MM.1S (cell line): Measurements from ENCODE around the gene TOM1.

Source experiments
- DNase-seq: peaks from one replicate; pipeline ENCODE4 v3.0.0-alpha.2; 2015
- H2AFZ ChIP-seq: fragments of 300-600 bp; sonication (generic); 2 replicates; pipeline ENCODE4 v1.6.0; 2016; ENCODE audit warnings: antibody characterized with exemption, low read length
- H3F3A ChIP-seq: fragments of 300-600 bp; sonication (generic); 2 replicates; pipeline ENCODE4 v1.6.1; 2016; ENCODE audit warnings: mild to moderate bottlenecking, antibody characterized with exemption, low read length, moderate library complexity, mixed read lengths; ENCODE audit not compliant: insufficient read depth
- H3K27ac ChIP-seq: fragments of 300-600 bp; sonication (generic); 2 replicates; pipeline ENCODE4 v1.5.1; 2016; ENCODE audit warnings: mild to moderate bottlenecking, low read length
- H3K27me3 ChIP-seq: fragments of 300-600 bp; sonication (generic); replicated peaks from 2 replicates; pipeline ENCODE4 v1.6.0; 2016; ENCODE audit warnings: low read length; ENCODE audit not compliant: insufficient read depth
- H3K36me3 ChIP-seq: fragments of 300-600 bp; sonication (generic); replicated peaks from 2 replicates; pipeline ENCODE4 v1.6.1; 2016; ENCODE audit warnings: mild to moderate bottlenecking, low read length, mixed read lengths; ENCODE audit not compliant: insufficient read depth
- H3K4me1 ChIP-seq: fragments of 300-600 bp; sonication (generic); 2 replicates; pipeline ENCODE4 v1.6.1; 2016; ENCODE audit warnings: low read length, mixed read lengths
- H3K4me2 ChIP-seq: fragments of 300-600 bp; sonication (generic); 2 replicates; pipeline ENCODE4 v1.6.0; 2016; ENCODE audit warnings: low read depth, low read length
- H3K4me3 ChIP-seq: fragments of 300-600 bp; sonication (generic); 2 replicates; pipeline ENCODE4 v1.5.1; 2016; ENCODE audit warnings: low read length, mixed read lengths
- H3K79me2 ChIP-seq: fragments of 300-600 bp; sonication (generic); 2 replicates; pipeline ENCODE4 v1.6.1; 2016; ENCODE audit warnings: mixed run types, low read length, mixed read lengths
- H3K9ac ChIP-seq: fragments of 300-600 bp; sonication (generic); 2 replicates; pipeline ENCODE4 v1.6.1; 2016; ENCODE audit warnings: low read length, mixed read lengths
- H3K9me2 ChIP-seq: fragments of 300-600 bp; sonication (generic); replicated peaks from 2 replicates; pipeline ENCODE4 v1.6.1; 2016; ENCODE audit warnings: mild to moderate bottlenecking, low read length, mixed read lengths; ENCODE audit not compliant: insufficient read depth
- H3K9me3 ChIP-seq: fragments of 300-600 bp; sonication (generic); replicated peaks from 2 replicates; pipeline ENCODE4 v1.6.1; 2016; ENCODE audit warnings: mild to moderate bottlenecking, low read length, mixed read lengths; ENCODE audit not compliant: insufficient read depth
- H4K20me1 ChIP-seq: fragments of 300-600 bp; sonication (generic); 2 replicates; pipeline ENCODE4 v1.6.1; 2016; ENCODE audit warnings: mild to moderate bottlenecking, low read length, moderate library complexity, mixed read lengths; ENCODE audit not compliant: insufficient read depth
- EZH2 ChIP-seq: fragments of 300-600 bp; sonication (generic); optimal IDR thresholded peaks from 2 replicates; pipeline ENCODE3; 2017; ENCODE audit warnings: low read depth, mild to moderate bottlenecking, antibody characterized with exemption, low read length, mixed read lengths
- EZH2phosphoT487 ChIP-seq: fragments of 300-600 bp; sonication (generic); IDR thresholded peaks from 2 replicates; pipeline ENCODE4 v1.6.1; 2018; ENCODE audit warnings: antibody characterized with exemption, low read length
- TF ChIP-seq, protein P1 (sequence below): fragments of 300-600 bp; sonication (generic); IDR thresholded peaks from 2 replicates; pipeline ENCODE4 v1.5.1; 2016; ENCODE audit warnings: antibody characterized with exemption, low read length, mixed read lengths

Gene TOM1

DNA sequence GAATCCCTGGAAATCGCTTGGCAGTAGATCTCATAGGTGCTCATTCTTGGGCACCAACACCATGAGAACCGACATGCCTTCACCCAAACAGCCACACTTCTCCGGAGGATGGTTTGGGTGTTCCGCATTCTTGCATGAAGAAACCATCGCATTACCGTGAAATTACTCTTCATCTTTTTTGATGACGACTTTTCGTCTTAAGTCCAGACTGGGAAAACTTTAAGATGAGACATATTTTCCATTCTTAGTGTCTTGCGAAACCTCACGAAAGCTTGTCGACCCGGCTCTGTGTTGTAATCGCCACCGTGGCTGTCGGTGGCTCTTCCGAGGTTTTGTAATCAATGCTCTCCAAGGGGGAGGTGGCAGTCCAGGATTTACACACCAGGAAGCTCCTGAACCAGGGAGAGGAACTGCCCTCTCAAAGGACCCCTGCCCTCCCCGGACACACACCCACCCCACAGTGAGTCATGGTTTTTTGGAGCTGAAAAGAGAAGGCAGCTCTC is 1.7 kb downstream of the TOM1 start:
- H3K4me3 ChIP-seq, result no peak overlapping the region

DNA sequence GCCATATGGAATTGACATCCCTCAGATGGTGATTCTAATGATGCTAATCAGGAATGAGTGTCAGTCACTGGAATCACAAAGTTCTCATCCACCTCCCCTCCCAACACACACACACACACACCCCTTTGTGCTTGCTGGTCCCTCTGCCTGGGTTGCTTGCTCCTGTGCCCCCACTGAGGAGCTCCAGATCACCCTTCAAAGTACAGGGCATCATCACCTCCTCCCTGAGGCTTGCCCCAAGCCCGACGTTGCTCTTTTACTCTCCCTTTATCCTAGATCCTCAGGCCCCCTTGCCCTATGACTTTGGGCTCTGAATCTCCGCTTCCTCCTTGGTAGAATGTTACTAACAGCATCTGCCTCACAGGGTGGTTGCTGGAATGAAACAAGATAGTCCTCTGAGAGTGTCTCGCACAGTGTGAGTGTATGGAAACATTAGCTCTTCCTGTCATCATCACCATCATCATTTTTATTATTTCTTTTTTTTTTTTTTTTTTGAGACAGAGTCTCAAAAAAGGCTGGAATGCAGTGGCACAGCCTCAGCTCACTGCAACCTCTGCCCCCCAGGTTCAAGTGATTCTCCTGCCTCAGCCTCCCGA is 3.4 kb downstream of the TOM1 start:
- H3K9ac ChIP-seq, result no peak overlapping the region

More for the DNA sequence above, 1.7 kb downstream of the TOM1 start:
- no peak overlapping the region for H3K9ac ChIP-seq
- no peak overlapping the region for H3K4me2 ChIP-seq
- H3F3A ChIP-seq, result 0 out of 2 replicates have a peak, but pooled peaks cover 3% of the 10 kb centered on the region
- H3K4me1 ChIP-seq, result peaks cover 9% of the 10 kb centered on the region
- DNase-seq, result no peak
- H3K36me3 ChIP-seq, result no peaks in the 10 kb centered on the region
- H3K9me2 ChIP-seq, result no peaks in the 10 kb centered on the region
- no peak overlapping the region for H2AFZ ChIP-seq
- H3K27ac ChIP-seq, result no peak overlapping the region
- no peaks in the 10 kb centered on the region for H3K9me3 ChIP-seq
- H3K27me3 ChIP-seq, result no peaks in the 10 kb centered on the region
- H4K20me1 ChIP-seq, result no peaks in the 10 kb centered on the region
- peaks cover 49% of the 10 kb centered on the region for H3K79me2 ChIP-seq
- no peak for TF ChIP-seq EZH2
- TF ChIP-seq EZH2phosphoT487, result no peak
- TF ChIP-seq, protein P1, sequence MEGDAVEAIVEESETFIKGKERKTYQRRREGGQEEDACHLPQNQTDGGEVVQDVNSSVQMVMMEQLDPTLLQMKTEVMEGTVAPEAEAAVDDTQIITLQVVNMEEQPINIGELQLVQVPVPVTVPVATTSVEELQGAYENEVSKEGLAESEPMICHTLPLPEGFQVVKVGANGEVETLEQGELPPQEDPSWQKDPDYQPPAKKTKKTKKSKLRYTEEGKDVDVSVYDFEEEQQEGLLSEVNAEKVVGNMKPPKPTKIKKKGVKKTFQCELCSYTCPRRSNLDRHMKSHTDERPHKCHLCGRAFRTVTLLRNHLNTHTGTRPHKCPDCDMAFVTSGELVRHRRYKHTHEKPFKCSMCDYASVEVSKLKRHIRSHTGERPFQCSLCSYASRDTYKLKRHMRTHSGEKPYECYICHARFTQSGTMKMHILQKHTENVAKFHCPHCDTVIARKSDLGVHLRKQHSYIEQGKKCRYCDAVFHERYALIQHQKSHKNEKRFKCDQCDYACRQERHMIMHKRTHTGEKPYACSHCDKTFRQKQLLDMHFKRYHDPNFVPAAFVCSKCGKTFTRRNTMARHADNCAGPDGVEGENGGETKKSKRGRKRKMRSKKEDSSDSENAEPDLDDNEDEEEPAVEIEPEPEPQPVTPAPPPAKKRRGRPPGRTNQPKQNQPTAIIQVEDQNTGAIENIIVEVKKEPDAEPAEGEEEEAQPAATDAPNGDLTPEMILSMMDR, result no peak

DNA sequence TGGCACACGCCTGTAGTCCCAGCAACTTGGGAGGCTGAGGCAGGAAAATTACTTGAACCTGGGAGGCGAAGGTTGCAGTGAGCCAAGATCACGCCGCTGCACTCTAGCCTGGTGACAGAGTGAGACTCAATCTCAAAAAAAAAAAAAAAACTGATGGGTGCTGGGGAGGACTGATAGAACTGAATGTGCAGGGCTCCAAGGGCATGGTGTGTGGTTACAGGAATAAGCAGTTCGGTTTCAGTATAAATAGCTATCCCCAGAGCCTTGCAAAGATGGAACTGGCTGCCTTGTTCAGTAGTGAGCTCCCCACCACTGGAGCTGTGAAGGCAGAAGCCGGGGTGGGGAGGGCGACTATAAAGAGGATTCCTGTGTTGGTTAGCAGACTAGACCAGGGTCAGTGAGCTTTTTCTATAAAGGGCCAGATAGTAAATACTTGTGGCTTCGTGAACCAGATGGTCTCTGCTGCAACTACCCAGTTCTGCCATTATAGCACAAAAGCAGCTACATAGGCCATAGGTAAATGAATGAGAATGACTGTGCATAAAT is 5.9 kb downstream of the TOM1 start:
- H3K36me3 ChIP-seq, result no peaks in the 10 kb centered on the region
- H4K20me1 ChIP-seq, result no peaks in the 10 kb centered on the region
- no peak overlapping the region for H2AFZ ChIP-seq
- TF ChIP-seq, protein P1, result no peak
- no peak overlapping the region for H3K4me3 ChIP-seq
- peak overlapping the region; percentile 15; the same call in 1 of the 2 replicates for H3K4me2 ChIP-seq
- H3K4me1 ChIP-seq, result peaks cover 42% of the 10 kb centered on the region
- H3K27ac ChIP-seq, result no peak overlapping the region
- H3K27me3 ChIP-seq, result no peaks in the 10 kb centered on the region
- peaks cover 62% of the 10 kb centered on the region for H3K79me2 ChIP-seq
- H3K9ac ChIP-seq, result no peak overlapping the region
- no peaks in the 10 kb centered on the region for H3K9me3 ChIP-seq
- peaks cover 32% of the 10 kb centered on the region for H3F3A ChIP-seq
- no peak for DNase-seq
- no peaks in the 10 kb centered on the region for H3K9me2 ChIP-seq

More for the DNA sequence above, 3.4 kb downstream of the TOM1 start:
- no peaks in the 10 kb centered on the region for H3K27me3 ChIP-seq
- H3K4me3 ChIP-seq, result no peak overlapping the region
- H3F3A ChIP-seq, result peaks cover 11% of the 10 kb centered on the region
- no peak overlapping the region for H3K4me2 ChIP-seq
- H4K20me1 ChIP-seq, result no peaks in the 10 kb centered on the region
- TF ChIP-seq EZH2phosphoT487, result no peak
- no peak for TF ChIP-seq EZH2
- TF ChIP-seq, protein P1, result no peak
- no peaks in the 10 kb centered on the region for H3K36me3 ChIP-seq
- H3K9me3 ChIP-seq, result no peaks in the 10 kb centered on the region
- peaks cover 61% of the 10 kb centered on the region for H3K79me2 ChIP-seq
- DNase-seq, result no peak
- no peaks in the 10 kb centered on the region for H3K9me2 ChIP-seq
- no peak overlapping the region for H2AFZ ChIP-seq
- H3K4me1 ChIP-seq, result peaks cover 26% of the 10 kb centered on the region
- no peak overlapping the region for H3K27ac ChIP-seq
